Effector memory CD4-positive, alpha-beta T cell (primary cell): ENCODE data around the gene DNAH11.
"Not testable (repeated sequence)": the region's sequence is repeated elsewhere in the genome, so short reads cannot be mapped to it uniquely, and the experiment has no call there.

Experiments used
- DNase-seq, 3 donors: peaks; one replicate each; pipeline ENCODE4 v3.0.0-alpha.2; 2020
- H3K27ac ChIP-seq: 2 replicates; pipeline ENCODE4 v1.7.0; 2013; ENCODE audit warnings: mild to moderate bottlenecking, low read length, moderate library complexity; ENCODE audit not compliant: insufficient read depth, poor library complexity, severe bottlenecking
- H3K27me3 ChIP-seq: replicated peaks from 2 replicates; pipeline ENCODE4 v1.7.0; 2013; ENCODE audit warnings: mild to moderate bottlenecking, low read length; ENCODE audit not compliant: insufficient read depth, control insufficient read depth, poor library complexity, severe bottlenecking
- H3K36me3 ChIP-seq: 2 replicates; pipeline ENCODE4 v1.7.0; 2013; ENCODE audit warnings: mild to moderate bottlenecking, low read length, moderate library complexity; ENCODE audit not compliant: control insufficient read depth, insufficient read depth
- H3K4me1 ChIP-seq: 2 replicates; pipeline ENCODE4 v1.7.0; 2013; ENCODE audit warnings: low read length, mild to moderate bottlenecking; ENCODE audit not compliant: control insufficient read depth, insufficient read depth, poor library complexity, severe bottlenecking
- H3K4me3 ChIP-seq: 2 replicates; pipeline ENCODE4 v1.7.0; 2013; ENCODE audit warnings: low read length, low read depth, mild to moderate bottlenecking; ENCODE audit not compliant: insufficient read depth, poor library complexity, severe bottlenecking
- H3K9me3 ChIP-seq: 2 replicates; pipeline ENCODE4 v1.7.0; 2013; ENCODE audit warnings: mild to moderate bottlenecking, low read length, moderate library complexity; ENCODE audit not compliant: control insufficient read depth

DNAH11 gene

DNA sequence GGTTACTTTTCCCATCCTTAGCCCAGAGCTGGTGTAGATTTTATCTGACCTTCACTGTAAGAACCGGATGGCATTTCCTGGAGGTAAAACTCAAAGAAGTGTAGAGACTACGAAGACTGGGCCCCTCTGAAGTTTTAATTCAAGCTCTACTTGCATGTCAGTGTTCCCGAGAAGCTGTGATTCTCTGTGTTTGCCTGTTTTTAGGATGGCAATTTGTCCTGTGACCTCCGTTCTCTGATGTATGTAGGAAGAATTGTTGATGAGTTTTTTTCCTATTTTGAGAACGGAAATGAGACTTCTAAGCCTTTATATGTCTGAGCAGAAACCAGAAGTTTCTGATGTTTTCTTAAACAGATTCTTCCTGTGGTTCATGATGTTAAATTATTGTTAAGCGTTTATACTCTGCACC, 308.7 kb downstream of the DNAH11 start:
- peaks cover 7% of the 10 kb centered on the region for H3K4me1 ChIP-seq
- no peak overlapping the region for H3K4me3 ChIP-seq
- no peak overlapping the region for H3K27ac ChIP-seq
- H3K9me3 ChIP-seq, result no peaks in the 10 kb centered on the region
- H3K36me3 ChIP-seq, result no peaks in the 10 kb centered on the region
- DNase-seq, result no peak
- H3K27me3 ChIP-seq, result no peaks in the 10 kb centered on the region

DNA sequence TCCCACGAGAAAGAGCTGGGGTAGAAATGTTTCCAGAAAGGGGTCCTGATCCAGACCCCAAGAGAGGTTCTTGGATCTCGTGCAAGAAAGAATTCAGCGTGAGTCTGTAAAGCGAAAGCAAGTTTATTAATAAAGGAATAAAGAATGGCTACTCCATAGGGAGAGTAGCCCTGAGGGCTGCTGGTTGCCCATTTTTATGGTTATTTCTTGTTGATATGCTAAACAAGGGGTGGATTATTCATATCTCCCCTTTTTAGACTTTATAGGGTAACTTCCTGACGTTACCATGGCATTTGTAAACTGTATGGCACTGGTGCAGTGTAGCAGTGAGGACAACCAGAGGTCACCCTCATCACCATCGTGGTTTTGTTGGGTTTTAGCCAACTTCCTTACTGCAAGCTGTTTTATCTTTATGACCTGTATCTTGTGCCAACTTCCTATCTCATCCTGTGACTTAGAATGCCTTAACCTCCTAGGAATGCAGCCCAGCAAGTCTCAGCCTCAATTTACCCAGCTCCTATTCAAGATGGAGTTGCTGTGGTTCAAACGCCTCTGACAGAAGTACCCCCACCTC, 322.9 kb downstream of the DNAH11 start:
- H3K27me3 ChIP-seq, H3K4me1 ChIP-seq, H3K4me3 ChIP-seq, H3K36me3 ChIP-seq, H3K9me3 ChIP-seq, H3K27ac ChIP-seq, DNase-seq: not testable (repeated sequence)

DNA sequence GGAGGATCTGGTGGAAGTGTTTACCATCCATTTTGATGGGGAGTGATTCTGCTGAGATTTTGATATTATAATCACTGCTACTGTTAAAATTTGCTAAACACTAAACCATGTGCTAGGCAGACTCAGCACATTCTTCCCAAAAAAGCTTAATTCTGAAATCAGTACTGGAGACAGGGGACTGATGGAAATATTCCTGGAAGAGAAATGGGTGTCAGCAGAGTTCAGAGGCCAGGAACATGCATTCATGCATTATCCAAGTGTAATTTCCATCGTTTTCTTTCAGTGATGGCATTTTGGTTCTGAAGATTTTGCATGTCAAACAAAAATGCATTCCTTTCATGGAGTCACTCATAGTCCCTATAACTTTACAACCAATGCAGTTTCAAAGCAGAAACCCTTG, 323.9 kb downstream of the DNAH11 start:
- no peak overlapping the region for H3K27ac ChIP-seq
- H3K4me3 ChIP-seq, result no peak overlapping the region
- DNase-seq, result no peak
- H3K9me3 ChIP-seq, result no peaks in the 10 kb centered on the region
- H3K27me3 ChIP-seq, result no peaks in the 10 kb centered on the region
- H3K4me1 ChIP-seq, result no peaks in the 10 kb centered on the region
- H3K36me3 ChIP-seq, result no peaks in the 10 kb centered on the region

DNA sequence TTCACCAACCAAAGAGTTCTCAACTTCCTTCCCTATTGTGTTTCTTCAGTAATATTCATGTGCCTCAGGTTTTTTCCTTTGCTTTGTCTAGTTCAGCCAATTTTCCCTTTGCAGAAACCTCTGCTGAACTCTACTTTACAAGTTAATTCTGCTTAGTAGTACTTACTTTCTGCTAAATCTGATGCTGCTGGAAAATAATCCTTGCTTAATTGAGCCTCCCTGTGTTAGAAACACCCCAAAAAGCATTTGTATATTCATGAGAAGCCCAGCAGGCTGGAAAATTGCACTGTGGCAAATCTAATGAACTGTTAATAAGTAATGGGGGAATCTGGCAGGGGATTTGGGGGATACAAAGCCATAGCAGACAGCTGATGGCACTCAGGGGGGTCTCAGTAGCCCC, 324.4 kb downstream of the DNAH11 start:
- no peaks in the 10 kb centered on the region for H3K36me3 ChIP-seq
- no peak overlapping the region for H3K27ac ChIP-seq
- no peak for DNase-seq
- H3K9me3 ChIP-seq, result no peaks in the 10 kb centered on the region
- no peak overlapping the region for H3K4me3 ChIP-seq
- no peaks in the 10 kb centered on the region for H3K27me3 ChIP-seq
- H3K4me1 ChIP-seq, result no peaks in the 10 kb centered on the region

DNA sequence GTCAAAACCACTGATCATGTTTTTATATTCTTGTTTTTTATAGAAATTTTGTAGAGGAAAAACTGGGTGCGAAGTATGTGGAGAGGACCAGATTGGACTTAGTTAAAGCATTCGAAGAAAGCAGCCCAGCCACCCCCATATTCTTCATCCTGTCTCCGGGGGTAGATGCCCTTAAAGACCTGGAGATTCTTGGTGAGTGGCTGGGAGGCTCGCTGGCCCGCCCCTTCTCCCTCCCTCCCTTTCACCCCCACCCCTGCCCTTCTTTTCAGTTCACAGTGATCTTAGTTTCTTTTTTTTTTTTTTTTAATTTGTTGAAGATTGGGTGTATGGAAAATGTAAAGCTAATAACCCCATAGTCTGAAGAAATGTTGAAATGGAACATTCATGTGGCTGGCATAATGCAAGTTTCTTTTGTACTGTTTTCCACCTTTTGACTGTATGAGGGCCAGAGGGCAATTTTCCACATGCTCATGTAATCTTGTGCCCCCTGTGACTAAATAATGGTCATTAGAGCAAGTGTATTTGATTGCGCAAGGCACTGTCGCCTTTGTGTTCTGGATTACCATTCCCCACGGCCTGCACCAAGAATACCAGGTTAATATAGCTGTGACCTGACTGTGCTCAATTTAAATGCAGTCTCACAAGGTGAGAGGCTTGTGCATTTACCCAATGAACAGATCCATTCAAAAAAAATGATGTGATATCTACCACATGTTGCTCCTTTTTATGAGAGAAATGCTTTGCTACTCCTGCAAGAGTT, 325.2 kb downstream of the DNAH11 start:
- H3K9me3 ChIP-seq, result no peaks in the 10 kb centered on the region
- no peaks in the 10 kb centered on the region for H3K36me3 ChIP-seq
- no peak for DNase-seq
- no peak overlapping the region for H3K4me3 ChIP-seq
- H3K27me3 ChIP-seq, result no peaks in the 10 kb centered on the region
- H3K27ac ChIP-seq, result no peak overlapping the region
- no peaks in the 10 kb centered on the region for H3K4me1 ChIP-seq

DNA sequence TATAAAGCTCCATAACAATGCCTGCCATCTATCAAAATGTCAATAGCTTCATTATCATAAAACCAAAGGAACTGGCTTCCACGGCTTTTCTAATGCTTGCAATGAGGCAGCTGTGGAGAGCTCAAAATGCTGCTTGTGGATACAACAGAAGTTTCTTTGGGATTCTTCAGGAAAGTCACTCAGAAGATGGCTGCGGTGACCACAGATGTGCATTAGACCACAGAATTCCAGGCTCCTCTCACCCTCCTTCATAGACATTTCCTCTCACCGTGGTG, 325.7 kb downstream of the DNAH11 start:
- no peaks in the 10 kb centered on the region for H3K36me3 ChIP-seq
- no peak for DNase-seq
- H3K4me1 ChIP-seq, result no peaks in the 10 kb centered on the region
- no peak overlapping the region for H3K27ac ChIP-seq
- H3K27me3 ChIP-seq, result no peaks in the 10 kb centered on the region
- H3K9me3 ChIP-seq, result no peaks in the 10 kb centered on the region
- H3K4me3 ChIP-seq, result no peak overlapping the region

DNA sequence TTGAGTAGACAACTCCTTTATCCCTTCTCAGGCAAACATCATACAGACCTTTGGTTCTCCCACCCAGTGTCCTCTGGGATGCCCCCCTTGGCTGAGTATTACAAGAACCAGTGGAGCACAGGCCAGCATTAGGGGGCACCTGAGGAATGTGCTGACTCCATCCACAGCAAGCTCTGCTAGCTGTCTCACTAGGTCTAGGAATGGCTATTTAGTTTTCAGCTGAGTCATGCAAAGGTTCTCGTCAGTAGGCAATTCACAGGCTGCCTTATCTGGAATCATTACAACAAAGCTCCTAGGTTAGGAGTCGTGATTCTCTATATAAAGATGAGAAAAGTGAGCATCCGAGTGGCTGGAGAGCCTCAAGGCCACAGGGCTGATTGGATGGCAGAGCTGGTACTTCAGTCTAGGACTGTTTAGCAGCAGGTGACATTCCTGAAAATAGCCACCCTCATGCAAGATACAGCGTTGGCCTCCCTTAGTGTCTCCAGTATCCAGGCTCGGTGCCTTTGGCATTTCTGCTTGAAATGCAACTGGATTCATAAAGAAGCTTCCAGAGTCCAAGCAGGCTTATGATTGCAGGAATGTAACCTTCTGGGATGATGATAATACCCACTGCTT, 327.1 kb downstream of the DNAH11 start:
- no peaks in the 10 kb centered on the region for H3K9me3 ChIP-seq
- H3K4me1 ChIP-seq, result no peaks in the 10 kb centered on the region
- H3K27ac ChIP-seq, result no peak overlapping the region
- H3K4me3 ChIP-seq, result no peak overlapping the region
- H3K27me3 ChIP-seq, result no peaks in the 10 kb centered on the region
- no peak for DNase-seq
- H3K36me3 ChIP-seq, result no peaks in the 10 kb centered on the region

DNA sequence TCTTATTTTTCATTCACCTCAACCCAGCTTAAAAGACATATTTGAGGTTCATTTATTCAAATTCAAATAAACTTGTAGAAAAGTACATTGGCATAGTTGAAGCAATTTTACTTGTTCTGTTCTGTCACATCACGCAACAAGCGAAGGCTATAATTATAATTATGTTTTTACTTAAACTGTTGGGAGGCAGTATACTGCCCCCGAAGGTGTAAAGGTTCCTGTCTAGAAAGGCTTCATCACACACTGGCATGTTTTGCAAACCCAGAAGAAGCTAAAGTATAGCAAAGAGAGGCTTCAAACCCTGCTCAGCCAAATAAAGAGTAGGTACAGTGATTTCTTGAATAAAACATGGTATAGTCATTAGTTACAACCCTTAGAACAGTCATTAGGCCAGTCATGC, 340.2 kb downstream of the DNAH11 start:
- no peak for DNase-seq
- Histone ChIP-seq H3K4me1 (no peaks in the 10 kb centered on the region), H3K27me3 (no peaks in the 10 kb centered on the region), H3K27ac (no peak overlapping the region), H3K36me3 (no peaks in the 10 kb centered on the region), H3K9me3 (no peaks in the 10 kb centered on the region), H3K4me3 (no peak overlapping the region)

DNA sequence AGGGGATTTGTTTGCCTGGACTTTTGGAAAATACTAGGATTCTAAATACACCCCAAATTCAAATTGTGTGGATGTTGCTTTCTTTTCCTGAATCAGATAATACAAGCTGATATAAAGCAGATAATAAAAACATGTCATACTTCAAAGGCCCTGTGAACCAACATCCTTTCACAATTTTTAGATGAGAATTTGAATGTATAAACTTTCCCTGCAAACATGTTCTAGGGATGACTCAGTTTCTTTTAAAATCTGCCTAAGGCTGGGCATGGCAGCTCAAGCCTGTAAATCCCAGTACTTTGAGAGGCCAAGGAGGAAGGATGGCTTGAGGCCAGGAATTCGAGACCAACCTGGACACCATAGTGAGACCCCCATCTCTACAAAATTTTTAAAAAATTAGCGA, 340.7 kb downstream of the DNAH11 start:
- not testable (repeated sequence) for H3K36me3 ChIP-seq, H3K27ac ChIP-seq, H3K4me1 ChIP-seq, H3K27me3 ChIP-seq, DNase-seq, H3K4me3 ChIP-seq, H3K9me3 ChIP-seq

DNA sequence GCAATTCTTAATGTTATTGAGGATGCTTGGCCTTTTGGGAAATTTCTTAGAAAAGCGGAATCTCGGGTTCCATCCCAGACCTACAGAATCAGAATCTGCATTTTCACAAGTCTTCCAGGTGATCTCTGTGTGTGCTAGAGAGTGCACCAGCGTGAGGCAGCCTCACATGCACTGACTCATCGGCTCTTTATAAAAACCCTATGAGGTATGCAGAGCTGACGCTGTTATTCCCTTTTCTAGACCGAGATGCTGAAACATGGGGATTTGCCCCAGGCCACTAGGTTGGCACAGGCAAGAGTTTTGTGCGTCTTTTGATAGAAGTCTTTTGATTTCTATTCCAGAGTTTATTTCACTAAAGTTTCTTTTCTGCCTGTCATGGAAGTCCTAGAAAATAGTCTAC, 341.7 kb downstream of the DNAH11 start:
- Histone ChIP-seq H3K9me3 (no peaks in the 10 kb centered on the region), H3K27me3 (no peaks in the 10 kb centered on the region), H3K27ac (no peak overlapping the region), H3K4me1 (no peaks in the 10 kb centered on the region), H3K4me3 (no peak overlapping the region), H3K36me3 (no peaks in the 10 kb centered on the region)
- no peak for DNase-seq
